Mucosa of descending colon (tissue), 3 donors: ENCODE results near the gene STAT5B. TPM values are rescaled to one million over a fixed set of nuclear protein-coding genes. Genes with fewer than 3 reads are reported as not detected.

Source experiments
- ATAC-seq: fragments of 200-7000 bp; cut with Tn5 transposase; one replicate; pipeline ENCODE4 v1.9.1; 2020; ENCODE audit warnings: mild to moderate bottlenecking, moderate library complexity
- DNase-seq, 3 donors: peaks; one replicate each; pipeline ENCODE4 v3.0.0-alpha.2; 2020
- H3K36me3 ChIP-seq: fragments of 200-600 bp; one replicate; pipeline ENCODE4 v1.8.0; 2021; ENCODE audit warnings: low read depth, mild to moderate bottlenecking
- H3K4me1 ChIP-seq: fragments of 200-600 bp; one replicate; pipeline ENCODE4 v1.8.0; 2021; ENCODE audit warnings: low read depth, mild to moderate bottlenecking
- H3K4me3 ChIP-seq: fragments of 200-600 bp; one replicate; pipeline ENCODE4 v1.8.0; 2021; ENCODE audit warnings: mild to moderate bottlenecking
- H3K9me3 ChIP-seq: fragments of 200-600 bp; one replicate; pipeline ENCODE4 v1.8.0; 2021; ENCODE audit warnings: mild to moderate bottlenecking
- CTCF ChIP-seq: fragments of 200-600 bp; IDR thresholded peaks from one replicate; pipeline ENCODE4 v1.8.0; 2022; ENCODE audit warnings: antibody characterized with exemption, mild to moderate bottlenecking
- intact Hi-C, 2 donors: fragments of 100-400 bp; cut with DNase I in 1 of 2; cut with micrococcal nuclease in 1 of 2; formaldehyde crosslinking; loops; one replicate each; pipeline versions ENCODE4 v1.11.0 to v1.11.1; 2022; cut with DNase I, micrococcal nuclease
- total RNA-seq, 3 donors: library from RNA; stranded (reverse); fragmentation: NEBNext Ultra II Directional in 2 of 3; extraction: Animal tissue kit (Norgen Biotek cat#: 25700) in 2 of 3; gene quantifications; one replicate each; pipeline versions ENCODE4 v1.2.1 to v1.2.4, GENCODE V29; 2021 to 2023
- donor health status: DM: no; HTN: no; CAD: no; lungs with moderate emphysema.
- donor health status: DM: no; HTN: no; CAD: no.
- donor health status: DM: no; HTN: yes; CAD: no.

The STAT5B gene
- total RNA-seq, 3 donors from 2014 or later: 30.1 to 93.0 (median 32.2) TPM

GRCh38 chr17:42255445-42255844 is 20.7 kb downstream of the STAT5B start:
- no peak overlapping the region for H3K4me3 ChIP-seq
- intact Hi-C loops: no loop called here
- DNase-seq (no peak), ATAC-seq (no peak)
- no peak for TF ChIP-seq CTCF
- no peaks in the 10 kb centered on the region for H3K4me1 ChIP-seq
- H3K9me3 ChIP-seq: no peaks in the 10 kb centered on the region
- no peaks in the 10 kb centered on the region for H3K36me3 ChIP-seq

- ATAC-seq (no peak), DNase-seq (no peak)
- H3K36me3 ChIP-seq: no peaks in the 10 kb centered on the region
- intact Hi-C loops: no loop called here
- H3K9me3 ChIP-seq: no peaks in the 10 kb centered on the region
- TF ChIP-seq CTCF: no peak
- H3K4me3 ChIP-seq: no peak overlapping the region
- H3K4me1 ChIP-seq: no peaks in the 10 kb centered on the region
Measured at GRCh38 chr17:42253578-42253977, 22.6 kb downstream of the STAT5B start.

GRCh38 chr17:42252597-42253550 is 23.3 kb downstream of the STAT5B start:
- peak; percentile 6 for ATAC-seq
- TF ChIP-seq CTCF: no peak
- intact Hi-C loops: no loop called here
- no peaks in the 10 kb centered on the region for H3K36me3 ChIP-seq
- no peaks in the 10 kb centered on the region for H3K9me3 ChIP-seq
- no peak overlapping the region for H3K4me3 ChIP-seq
- no peaks in the 10 kb centered on the region for H3K4me1 ChIP-seq
- DNase-seq: no peak

GRCh38 chr17:42251115-42251514 is 25.1 kb downstream of the STAT5B start:
- no peak overlapping the region for H3K4me3 ChIP-seq
- no peaks in the 10 kb centered on the region for H3K36me3 ChIP-seq
- H3K4me1 ChIP-seq: no peaks in the 10 kb centered on the region
- no peaks in the 10 kb centered on the region for H3K9me3 ChIP-seq
- DNase-seq: no peak
- no peak for ATAC-seq
- intact Hi-C loops: no loop called here
- TF ChIP-seq CTCF: no peak

GRCh38 chr17:42249681-42250446 is 26.3 kb downstream of the STAT5B start:
- Histone ChIP-seq H3K4me3 (no peak overlapping the region), H3K36me3 (no peaks in the 10 kb centered on the region), H3K4me1 (no peaks in the 10 kb centered on the region), H3K9me3 (no peaks in the 10 kb centered on the region)
- DNase-seq (no peak), ATAC-seq (no peak)
- intact Hi-C loops: no loop called here
- TF ChIP-seq CTCF: no peak
